ENCODE measurements around the gene SLC4A2.
A peak's percentile ranks its signal among the peaks of the same experiment; 100 is the strongest.

DNA sequence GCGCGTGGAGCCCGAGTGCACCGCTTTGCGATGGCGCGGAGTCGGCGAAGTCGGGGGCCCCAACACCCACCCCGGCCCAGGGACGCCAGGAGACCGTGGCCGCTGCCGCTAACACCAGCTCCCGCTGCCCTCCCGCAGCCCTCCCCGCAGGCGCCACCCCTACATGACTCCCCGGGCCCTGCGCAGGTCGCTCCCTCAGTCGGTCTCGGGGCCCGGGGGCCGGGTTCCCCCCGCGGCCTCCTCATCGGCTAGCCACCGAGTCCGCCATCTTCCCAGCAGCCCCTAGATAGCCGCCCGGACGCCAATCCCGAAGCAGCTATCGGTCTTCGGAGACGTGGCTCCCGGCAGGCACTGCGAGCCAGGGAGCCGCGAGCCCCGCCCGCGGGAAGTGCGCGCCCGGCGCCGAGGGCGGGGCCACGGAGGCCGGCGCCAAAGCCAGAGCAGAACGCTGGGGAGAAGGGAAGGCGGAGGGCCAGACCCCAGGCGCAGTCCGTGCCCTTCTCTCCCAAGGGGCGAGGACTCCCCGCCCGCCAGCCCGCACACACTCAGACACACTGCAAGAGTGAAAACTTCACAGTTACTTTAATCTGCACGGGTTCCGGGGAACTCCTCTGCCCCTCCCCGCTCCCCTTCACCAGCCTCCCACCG lies 21.3 kb downstream of the SLC4A2 start, which contains the start of gene FASTK:
- TF ChIP-seq SUZ12 (IDR thresholded peaks at IDR 0.05; ENCODE audit: extremely low read depth, insufficient read depth, insufficient read length) (no peak), YY1 (IDR thresholded peaks at IDR 0.05; ENCODE audit: insufficient read depth, insufficient read length) (peak; percentile 84)

All from NT2/D1 (cell line).